WTC11 (cell line): ENCODE results near the gene SDC1. TPM values are rescaled to one million over a fixed set of nuclear protein-coding genes. Genes with fewer than 3 reads are reported as not detected.

ENCODE experiments used
- ATAC-seq: fragments of 200-7000 bp; cut with Tn5 transposase; 2 replicates; pipeline ENCODE4 v1.10.0; 2021; ENCODE audit warnings: mild to moderate bottlenecking, moderate library complexity
- CTCF ChIA-PET: fragments of 300-600 bp; sonication (Branson Sonifier 250); formaldehyde crosslinking; loops from one replicate; lab custom pipeline; 2021; ENCODE audit warnings: antibody characterized with exemption; lab: Charles Lee
- POLR2A ChIA-PET: fragments of 350-600 bp; sonication (Branson Sonifier 250); formaldehyde crosslinking; loops from one replicate; lab custom pipeline; 2021; ENCODE audit warnings: antibody characterized with exemption; lab: Charles Lee
- DNase-seq: peaks from one replicate; pipeline ENCODE4 v3.0.0; 2021; ENCODE audit warnings: low spot score
- H3K27ac Mint-ChIP-seq: 2 replicates; pipeline ENCODE4 v1.8.0; 2021; ENCODE audit warnings: mixed read lengths
- H3K27me3 Mint-ChIP-seq: 2 replicates; pipeline ENCODE4 v1.8.0; 2021; ENCODE audit warnings: low read depth, mild to moderate bottlenecking, moderate library complexity, mixed read lengths
- H3K36me3 Mint-ChIP-seq: 2 replicates; pipeline ENCODE4 v1.8.0; 2021; ENCODE audit warnings: mixed read lengths
- H3K4me1 Mint-ChIP-seq: 2 replicates; pipeline ENCODE4 v1.8.0; 2022; ENCODE audit warnings: mixed read lengths
- H3K4me3 Mint-ChIP-seq: 2 replicates; pipeline ENCODE4 v1.8.0; 2021; ENCODE audit warnings: mild to moderate bottlenecking, moderate library complexity, mixed read lengths
- H3K9me3 Mint-ChIP-seq: 2 replicates; pipeline ENCODE4 v1.8.0; 2021; ENCODE audit warnings: mixed read lengths
- ATF1 ChIP-seq: sonication (generic); formaldehyde crosslinking; IDR thresholded peaks from 2 replicates; pipeline ENCODE4 v1.8.1; 2023; ENCODE audit warnings: mild to moderate bottlenecking, moderate library complexity, missing genetic modification reagents
- CREM ChIP-seq: sonication (generic); formaldehyde crosslinking; IDR thresholded peaks from 2 replicates; pipeline ENCODE4 v1.8.1; 2022; ENCODE audit warnings: mild to moderate bottlenecking, missing genetic modification reagents, moderate library complexity
- ELF4 ChIP-seq: sonication (generic); formaldehyde crosslinking; IDR thresholded peaks from 2 replicates; pipeline ENCODE4 v1.8.1; 2022; ENCODE audit warnings: low read depth, mild to moderate bottlenecking, moderate library complexity, missing genetic modification reagents
- IRF2 ChIP-seq: sonication (generic); formaldehyde crosslinking; IDR thresholded peaks from 2 replicates; pipeline ENCODE4 v1.8.0; 2022; ENCODE audit warnings: low read depth, missing genetic modification reagents, borderline replicate concordance
- NFE2L1 ChIP-seq: sonication (generic); formaldehyde crosslinking; IDR thresholded peaks from 2 replicates; pipeline ENCODE4 v1.8.1; 2023; ENCODE audit warnings: missing genetic modification reagents
- OVOL2 ChIP-seq: fragments of 250-450 bp; sonication (Bioruptor Pico); IDR thresholded peaks from 2 replicates; pipeline ENCODE4 v1.9.0; 2021; ENCODE audit warnings: mild to moderate bottlenecking, borderline replicate concordance
- RORB ChIP-seq: fragments of 250-450 bp; sonication (Bioruptor Pico); IDR thresholded peaks from 2 replicates; pipeline ENCODE4 v1.9.0; 2021; ENCODE audit warnings: mild to moderate bottlenecking
- ZNF232 ChIP-seq: sonication (generic); formaldehyde crosslinking; IDR thresholded peaks from 2 replicates; pipeline ENCODE4 v1.8.0; 2022; ENCODE audit warnings: mild to moderate bottlenecking, missing genetic modification reagents
- total RNA-seq: library from RNA; stranded (reverse); gene quantifications from 3 replicates; pipeline ENCODE4 v1.2.3, GENCODE V29; 2021
- TF ChIP-seq, protein P1 (sequence below): sonication (generic); formaldehyde crosslinking; IDR thresholded peaks from 2 replicates; pipeline ENCODE4 v1.8.0; 2023; ENCODE audit warnings: missing genetic modification reagents
- TF ChIP-seq, protein P2 (sequence below): sonication (generic); formaldehyde crosslinking; IDR thresholded peaks from 2 replicates; pipeline ENCODE4 v1.8.1; 2022; ENCODE audit warnings: mild to moderate bottlenecking, moderate library complexity, missing genetic modification reagents
- TF ChIP-seq, protein P3 (sequence below): sonication (generic); formaldehyde crosslinking; IDR thresholded peaks from 2 replicates; pipeline ENCODE4 v1.8.0; 2022; ENCODE audit warnings: mild to moderate bottlenecking, missing genetic modification reagents
- TF ChIP-seq, protein P4 (sequence below): sonication (generic); formaldehyde crosslinking; IDR thresholded peaks from 2 replicates; pipeline ENCODE4 v1.8.1; 2022; ENCODE audit warnings: mild to moderate bottlenecking, missing genetic modification reagents, moderate library complexity, borderline replicate concordance

Gene SDC1
- total RNA-seq, 1 experiment from 2014 or later: 52.6 TPM

DNA sequence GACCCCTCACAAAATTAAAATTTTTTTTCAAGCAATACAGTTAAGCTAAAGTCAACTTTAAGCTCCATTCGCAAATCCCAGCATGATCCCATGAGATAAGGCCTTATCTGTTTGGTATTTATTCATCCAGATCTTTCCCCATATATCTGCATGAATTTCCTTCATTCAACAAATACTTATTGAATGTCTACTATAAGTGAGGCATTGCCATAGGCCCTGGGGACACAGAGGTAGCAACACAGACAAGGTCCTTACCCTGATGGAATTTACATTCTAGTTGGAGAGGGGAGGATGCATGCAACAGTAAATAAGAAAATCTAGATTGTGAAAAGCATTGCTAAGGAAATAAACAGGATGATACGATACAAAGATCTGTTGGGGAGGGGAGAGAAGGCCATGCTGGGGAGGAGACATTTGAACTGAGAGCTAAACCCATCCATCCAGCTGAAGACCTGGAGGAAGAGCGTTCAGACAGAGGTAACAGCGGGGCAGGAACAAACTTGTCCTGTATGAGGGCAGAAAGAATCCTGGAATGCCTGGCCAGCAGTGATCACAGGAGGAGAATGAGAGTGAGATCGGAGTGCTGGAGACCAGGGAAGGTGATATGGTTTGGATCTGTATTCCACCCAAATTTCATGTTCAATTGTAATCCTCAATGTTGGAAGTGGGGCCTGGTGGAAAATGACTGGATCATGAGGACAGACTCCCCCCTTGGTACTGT, 71.6 kb downstream of the SDC1 start:
- H3K4me1 Mint-ChIP-seq: peaks cover 33% of the 10 kb centered on the region
- TF ChIP-seq, protein P1, sequence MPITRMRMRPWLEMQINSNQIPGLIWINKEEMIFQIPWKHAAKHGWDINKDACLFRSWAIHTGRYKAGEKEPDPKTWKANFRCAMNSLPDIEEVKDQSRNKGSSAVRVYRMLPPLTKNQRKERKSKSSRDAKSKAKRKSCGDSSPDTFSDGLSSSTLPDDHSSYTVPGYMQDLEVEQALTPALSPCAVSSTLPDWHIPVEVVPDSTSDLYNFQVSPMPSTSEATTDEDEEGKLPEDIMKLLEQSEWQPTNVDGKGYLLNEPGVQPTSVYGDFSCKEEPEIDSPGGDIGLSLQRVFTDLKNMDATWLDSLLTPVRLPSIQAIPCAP (CRISPR knock-in tag): no peak
- TF ChIP-seq RORB (CRISPR knock-in tag) (no peak), ZNF232 (CRISPR knock-in tag) (no peak), NFE2L1 (CRISPR knock-in tag) (no peak), ELF4 (CRISPR knock-in tag) (no peak), CREM (no peak)
- TF ChIP-seq, protein P2, sequence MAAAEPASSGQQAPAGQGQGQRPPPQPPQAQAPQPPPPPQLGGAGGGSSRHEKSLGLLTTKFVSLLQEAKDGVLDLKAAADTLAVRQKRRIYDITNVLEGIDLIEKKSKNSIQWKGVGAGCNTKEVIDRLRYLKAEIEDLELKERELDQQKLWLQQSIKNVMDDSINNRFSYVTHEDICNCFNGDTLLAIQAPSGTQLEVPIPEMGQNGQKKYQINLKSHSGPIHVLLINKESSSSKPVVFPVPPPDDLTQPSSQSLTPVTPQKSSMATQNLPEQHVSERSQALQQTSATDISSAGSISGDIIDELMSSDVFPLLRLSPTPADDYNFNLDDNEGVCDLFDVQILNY (CRISPR knock-in tag): no peak
- TF ChIP-seq, protein P3, sequence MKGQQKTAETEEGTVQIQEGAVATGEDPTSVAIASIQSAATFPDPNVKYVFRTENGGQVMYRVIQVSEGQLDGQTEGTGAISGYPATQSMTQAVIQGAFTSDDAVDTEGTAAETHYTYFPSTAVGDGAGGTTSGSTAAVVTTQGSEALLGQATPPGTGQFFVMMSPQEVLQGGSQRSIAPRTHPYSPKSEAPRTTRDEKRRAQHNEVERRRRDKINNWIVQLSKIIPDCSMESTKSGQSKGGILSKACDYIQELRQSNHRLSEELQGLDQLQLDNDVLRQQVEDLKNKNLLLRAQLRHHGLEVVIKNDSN: no peak
- no peak overlapping the region for H3K4me3 Mint-ChIP-seq
- H3K27me3 Mint-ChIP-seq: no peaks in the 10 kb centered on the region
- ChIA-PET CTCF (interaction anchor here (1.0 kb wide), 1 partner anchor 15 kb away, joined by 3 read pairs; no protein-coding TSS in a partner anchor), POLR2A (interaction anchor here (0.7 to 0.8 kb wide), 2 partner anchors 63 to 72 kb away, joined by 3 read pairs; no protein-coding TSS in a partner anchor)
- H3K9me3 Mint-ChIP-seq: no peaks in the 10 kb centered on the region
- H3K27ac Mint-ChIP-seq: no peak overlapping the region
- DNase-seq: no peak
- no peak for ATAC-seq
- no peaks in the 10 kb centered on the region for H3K36me3 Mint-ChIP-seq

DNA sequence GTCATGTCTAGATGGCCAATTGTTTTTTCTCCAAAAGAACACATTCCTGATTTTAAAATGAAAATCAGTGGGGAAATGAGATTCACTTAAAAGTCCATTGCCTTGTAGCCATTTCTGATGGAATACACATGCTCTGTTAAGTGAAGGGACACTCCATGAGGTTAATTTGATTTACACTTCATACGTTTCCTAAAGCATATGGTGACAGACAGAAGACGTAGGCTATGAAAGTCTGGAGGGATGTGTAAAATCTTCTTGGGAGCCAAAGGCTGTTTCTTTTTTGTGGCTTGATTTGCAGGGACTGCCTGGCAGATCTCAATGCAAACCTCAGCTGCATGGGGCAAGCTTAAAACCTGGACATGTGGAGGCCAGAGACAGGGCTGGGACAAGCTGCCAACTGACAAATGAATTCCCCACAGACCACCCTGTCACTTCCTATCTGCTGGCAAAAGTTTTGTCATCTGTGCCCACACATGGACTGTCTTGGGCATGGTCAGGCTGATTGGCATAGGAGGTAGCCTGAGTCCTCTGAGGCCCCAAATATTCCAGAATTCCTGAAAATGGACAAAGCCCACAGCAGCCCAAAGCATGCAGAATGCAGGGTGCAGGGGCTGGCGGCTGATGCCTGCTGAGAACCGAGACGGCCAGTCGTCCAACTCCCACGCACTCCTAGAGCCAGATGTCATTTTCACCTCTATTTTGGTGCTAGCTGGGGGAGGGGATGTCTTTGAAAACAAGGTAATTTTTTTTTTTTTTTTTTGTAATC, 73.9 kb downstream of the SDC1 start:
- Mint-ChIP-seq H3K4me1 (peaks cover 47% of the 10 kb centered on the region), H3K9me3 (no peaks in the 10 kb centered on the region), H3K4me3 (no peak overlapping the region), H3K27ac (no peak overlapping the region), H3K27me3 (no peaks in the 10 kb centered on the region), H3K36me3 (no peaks in the 10 kb centered on the region)
- CTCF ChIA-PET: interaction anchor here (1.0 kb wide), 1 partner anchor 91 kb away, joined by 4 read pairs; no protein-coding TSS in a partner anchor
- TF ChIP-seq IRF2 (CRISPR knock-in tag): no peak
- TF ChIP-seq ATF1: no peak
- TF ChIP-seq OVOL2 (CRISPR knock-in tag): no peak
- TF ChIP-seq, protein P4, sequence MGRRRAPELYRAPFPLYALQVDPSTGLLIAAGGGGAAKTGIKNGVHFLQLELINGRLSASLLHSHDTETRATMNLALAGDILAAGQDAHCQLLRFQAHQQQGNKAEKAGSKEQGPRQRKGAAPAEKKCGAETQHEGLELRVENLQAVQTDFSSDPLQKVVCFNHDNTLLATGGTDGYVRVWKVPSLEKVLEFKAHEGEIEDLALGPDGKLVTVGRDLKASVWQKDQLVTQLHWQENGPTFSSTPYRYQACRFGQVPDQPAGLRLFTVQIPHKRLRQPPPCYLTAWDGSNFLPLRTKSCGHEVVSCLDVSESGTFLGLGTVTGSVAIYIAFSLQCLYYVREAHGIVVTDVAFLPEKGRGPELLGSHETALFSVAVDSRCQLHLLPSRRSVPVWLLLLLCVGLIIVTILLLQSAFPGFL (CRISPR knock-in tag): no peak
- DNase-seq (no peak), ATAC-seq (no peak)
- POLR2A ChIA-PET: no interaction called here

Other genes with a start within 250 kb of the SDC1 start
- 15.4 to 16.5 TPM (median 15.5 TPM) in 3 replicates for gene WDR35, start 235.0 kb downstream of the SDC1 start, total RNA-seq
- gene MATN3, start 212.5 kb downstream of the SDC1 start, total RNA-seq: 6.3 to 9.1 TPM (median 8.6 TPM) in 3 replicates
- gene LAPTM4A, start 173.5 kb downstream of the SDC1 start, total RNA-seq: 163 to 166 TPM (median 165 TPM) in 3 replicates
- 84.7 to 104 TPM (median 90.0 TPM) in 3 replicates for gene PUM2, start 125.7 kb upstream of the SDC1 start, total RNA-seq
- gene RHOB, start 221.9 kb upstream of the SDC1 start, total RNA-seq: 20.4 to 23.2 TPM (median 22.7 TPM) in 3 replicates